Suprapubic skin (tissue), 4 donors: Measurements from ENCODE around the gene RAD23B. TPM values are rescaled to one million over a fixed set of nuclear protein-coding genes. Genes with fewer than 3 reads are reported as not detected.

Experiments used
- DNase-seq, 2 donors: peaks; one replicate each; pipeline ENCODE4 v3.0.0-alpha.2; 2019; ENCODE audit warnings: low spot score in 2 of 2
- H3K27ac ChIP-seq: fragments of 200-600 bp; sonication (generic); one replicate; pipeline ENCODE4 v1.5.1; 2019
- H3K27me3 ChIP-seq: fragments of 200-600 bp; sonication (generic); one replicate; pipeline ENCODE4 v1.5.1; 2019
- H3K36me3 ChIP-seq: fragments of 200-600 bp; sonication (generic); one replicate; pipeline ENCODE4 v1.5.1; 2019
- H3K4me1 ChIP-seq: fragments of 200-600 bp; sonication (generic); one replicate; pipeline ENCODE4 v1.5.1; 2019
- H3K4me3 ChIP-seq: fragments of 200-600 bp; sonication (generic); one replicate; pipeline ENCODE4 v1.5.1; 2019; ENCODE audit warnings: mild to moderate bottlenecking
- H3K9me3 ChIP-seq: fragments of 200-600 bp; sonication (generic); one replicate; pipeline ENCODE4 v1.5.1; 2019
- EP300 ChIP-seq: sonication (generic); formaldehyde crosslinking; IDR thresholded peaks from one replicate; pipeline ENCODE4 v1.6.1; 2017; ENCODE audit warnings: antibody characterized with exemption
- POLR2A ChIP-seq, 2 donors: fragments of 450-650 bp; IDR thresholded peaks; one replicate each; pipeline ENCODE4 v1.6.1; 2017; ENCODE audit warnings: antibody characterized with exemption in 2 of 2, mild to moderate bottlenecking in 2 of 2, moderate library complexity in 2 of 2
- POLR2AphosphoS5 ChIP-seq, 3 donors: sonication (generic); formaldehyde crosslinking; IDR thresholded peaks; one replicate each; pipeline ENCODE4 v1.6.1; 2017; ENCODE audit warnings: antibody characterized with exemption in 3 of 3
- WGBS: methylation state at CpG from one replicate; pipeline ENCODE4 v1.1.5; 2018; 5-methylcytosine and 5-hydroxymethylcytosine counted together
- total RNA-seq, 4 donors: library from RNA; depleted of rRNA; stranded (reverse); fragments of >200 nt; gene quantifications; one replicate each; pipeline ENCODE4 v1.1.0, GENCODE V29; 2016
- TF ChIP-seq, protein P1 (sequence below), 2 donors: fragments of 200-600 bp in 1 of 2; fragments of 450-650 bp in 1 of 2; sonication (generic) in 1 of 2; IDR thresholded peaks; one replicate each; pipeline ENCODE4 v1.5.1; 2016 to 2019; ENCODE audit warnings: antibody characterized with exemption in 2 of 2, mild to moderate bottlenecking in 1 of 2, moderate library complexity in 1 of 2

Gene RAD23B
- total RNA-seq, 4 donors from 2014 or later: 62.5 to 103 (median 77.1) TPM

DNA sequence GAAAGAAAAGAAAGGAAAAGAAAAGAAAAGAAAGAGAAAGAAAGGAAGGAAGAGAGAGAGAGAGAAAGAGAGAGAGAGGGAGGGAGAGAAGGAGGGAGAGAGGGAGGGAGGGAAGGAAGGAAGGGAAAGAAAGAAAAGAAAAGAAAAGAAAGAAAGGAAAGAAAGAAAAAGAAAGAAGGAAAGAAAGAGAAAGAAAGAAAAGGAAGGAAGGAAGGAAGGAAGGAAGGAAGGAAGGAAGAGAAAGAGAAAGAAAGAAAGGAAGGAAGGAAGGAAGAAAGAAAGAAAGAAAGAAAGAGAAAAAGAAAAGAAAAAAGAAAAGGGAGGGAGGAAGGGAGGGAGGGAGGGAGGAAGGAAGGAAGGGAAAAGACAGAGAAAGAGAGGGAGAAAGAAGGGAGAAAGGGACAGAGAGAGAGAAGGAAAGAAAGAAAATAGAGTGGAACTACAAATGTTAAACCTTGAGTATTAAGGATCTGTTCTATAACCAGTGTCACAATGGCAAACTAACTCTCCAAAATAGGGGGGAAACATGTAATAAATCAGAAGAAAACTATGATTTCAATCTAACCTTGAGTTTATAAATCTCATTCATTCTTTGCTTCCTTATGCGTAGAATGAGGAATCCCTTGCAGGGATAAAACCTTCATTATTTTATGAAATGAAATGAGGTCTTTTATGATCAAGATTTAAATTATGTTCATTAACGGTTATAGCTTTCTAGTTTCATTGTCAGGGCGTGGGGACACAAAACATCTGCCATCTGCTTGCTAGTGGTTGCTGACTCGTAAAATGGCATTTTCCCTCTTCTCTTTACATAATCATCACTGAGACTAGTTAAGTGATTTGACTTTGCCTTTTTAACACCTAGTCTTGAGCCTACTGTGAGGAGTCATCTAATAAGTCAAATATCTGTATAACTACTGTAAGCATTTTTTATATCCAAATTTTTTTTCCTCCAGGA, 40.7 kb upstream of the RAD23B start:
- no peaks in the 10 kb centered on the region for H3K27me3 ChIP-seq
- H3K36me3 ChIP-seq: no peaks in the 10 kb centered on the region
- 64% methylated on average over 4 of the region's 4 CpGs for WGBS
- peaks cover 8% of the 10 kb centered on the region for H3K4me1 ChIP-seq
- H3K9me3 ChIP-seq: no peaks in the 10 kb centered on the region
- TF ChIP-seq POLR2AphosphoS5 (IDR thresholded peaks at IDR 0.05) (no peak), POLR2A (IDR thresholded peaks at IDR 0.05) (no peak), EP300 (no peak)
- TF ChIP-seq, protein P1, sequence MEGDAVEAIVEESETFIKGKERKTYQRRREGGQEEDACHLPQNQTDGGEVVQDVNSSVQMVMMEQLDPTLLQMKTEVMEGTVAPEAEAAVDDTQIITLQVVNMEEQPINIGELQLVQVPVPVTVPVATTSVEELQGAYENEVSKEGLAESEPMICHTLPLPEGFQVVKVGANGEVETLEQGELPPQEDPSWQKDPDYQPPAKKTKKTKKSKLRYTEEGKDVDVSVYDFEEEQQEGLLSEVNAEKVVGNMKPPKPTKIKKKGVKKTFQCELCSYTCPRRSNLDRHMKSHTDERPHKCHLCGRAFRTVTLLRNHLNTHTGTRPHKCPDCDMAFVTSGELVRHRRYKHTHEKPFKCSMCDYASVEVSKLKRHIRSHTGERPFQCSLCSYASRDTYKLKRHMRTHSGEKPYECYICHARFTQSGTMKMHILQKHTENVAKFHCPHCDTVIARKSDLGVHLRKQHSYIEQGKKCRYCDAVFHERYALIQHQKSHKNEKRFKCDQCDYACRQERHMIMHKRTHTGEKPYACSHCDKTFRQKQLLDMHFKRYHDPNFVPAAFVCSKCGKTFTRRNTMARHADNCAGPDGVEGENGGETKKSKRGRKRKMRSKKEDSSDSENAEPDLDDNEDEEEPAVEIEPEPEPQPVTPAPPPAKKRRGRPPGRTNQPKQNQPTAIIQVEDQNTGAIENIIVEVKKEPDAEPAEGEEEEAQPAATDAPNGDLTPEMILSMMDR (IDR thresholded peaks at IDR 0.05): no peak
- no peak overlapping the region for H3K27ac ChIP-seq
- H3K4me3 ChIP-seq: no peak overlapping the region
- no peak for DNase-seq

GRCh38 chr9:107243742-107244141, 39.3 kb upstream of the RAD23B start:
- peaks cover 8% of the 10 kb centered on the region for H3K4me1 ChIP-seq
- no peaks in the 10 kb centered on the region for H3K27me3 ChIP-seq
- H3K27ac ChIP-seq: peak overlapping the region; percentile 46
- no peak for TF ChIP-seq EP300
- peak in 2 of 3 donors; percentile 33 to 88 for TF ChIP-seq POLR2AphosphoS5 (IDR thresholded peaks at IDR 0.05)
- no peaks in the 10 kb centered on the region for H3K36me3 ChIP-seq
- no peak overlapping the region for H3K4me3 ChIP-seq
- 41% methylated on average over 5 of the region's 5 CpGs for WGBS
- no peak for DNase-seq
- H3K9me3 ChIP-seq: no peaks in the 10 kb centered on the region

DNA sequence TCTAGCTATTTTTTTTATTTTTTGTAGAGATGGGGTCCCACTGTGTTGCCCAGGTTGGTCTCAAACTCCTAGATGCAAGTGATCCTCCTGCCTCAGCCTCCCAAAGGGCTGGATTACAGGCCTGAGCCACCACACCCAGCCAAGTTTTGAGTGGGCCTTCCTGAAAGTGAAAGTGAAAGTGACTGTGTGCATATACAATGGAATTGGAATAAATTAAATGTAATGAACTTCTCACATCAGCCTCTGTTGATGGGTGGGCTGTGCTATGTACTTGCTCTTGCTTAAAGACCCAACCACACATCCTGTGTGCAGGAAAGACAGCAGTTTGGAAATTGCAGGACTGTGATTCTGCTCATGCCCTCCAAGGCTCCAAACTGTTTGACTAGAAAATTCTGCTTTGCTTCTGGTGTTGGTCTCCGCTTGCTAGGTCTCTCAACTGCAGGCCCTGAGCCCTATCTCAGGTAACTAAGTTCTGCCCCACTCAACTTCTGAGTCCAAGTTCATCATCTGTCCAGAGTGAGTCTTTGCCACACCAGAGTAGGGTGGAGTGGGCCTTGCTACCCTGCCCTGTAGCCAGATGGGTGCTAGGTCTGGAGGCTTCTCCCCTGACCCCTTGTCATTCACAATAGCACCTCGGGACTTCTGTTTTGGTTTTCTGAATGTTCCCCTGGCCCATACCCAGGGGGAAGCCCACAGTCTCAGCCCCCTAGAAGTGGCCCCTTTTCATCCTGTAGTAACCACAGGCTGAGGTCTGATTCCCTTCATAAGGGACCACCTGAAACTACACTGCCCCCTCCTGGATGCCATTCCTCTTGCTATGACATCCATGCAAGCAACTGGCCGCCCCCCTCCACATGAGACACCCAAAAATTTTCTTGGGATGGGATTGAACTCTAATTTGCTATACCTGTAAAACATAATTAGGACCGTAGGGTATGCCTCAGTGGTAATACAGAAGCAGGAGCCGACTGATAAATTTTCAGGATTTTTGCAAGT, 36.5 kb upstream of the RAD23B start:
- DNase-seq: no peak
- Histone ChIP-seq H3K27me3 (no peaks in the 10 kb centered on the region), H3K4me1 (peaks cover 8% of the 10 kb centered on the region), H3K36me3 (no peaks in the 10 kb centered on the region), H3K9me3 (no peaks in the 10 kb centered on the region), H3K27ac (no peak overlapping the region), H3K4me3 (no peak overlapping the region)
- WGBS: 97% methylated on average over 5 of the region's 5 CpGs
- TF ChIP-seq POLR2AphosphoS5 (IDR thresholded peaks at IDR 0.05) (no peak), EP300 (no peak), POLR2A (IDR thresholded peaks at IDR 0.05) (no peak)
- TF ChIP-seq, protein P1 (IDR thresholded peaks at IDR 0.05): no peak

GRCh38 chr9:107248714-107249113, 34.4 kb upstream of the RAD23B start:
- Histone ChIP-seq H3K27ac (no peak overlapping the region), H3K4me1 (peaks cover 4% of the 10 kb centered on the region), H3K36me3 (no peaks in the 10 kb centered on the region), H3K4me3 (no peak overlapping the region), H3K27me3 (no peaks in the 10 kb centered on the region), H3K9me3 (no peaks in the 10 kb centered on the region)
- no peak for TF ChIP-seq POLR2A (IDR thresholded peaks at IDR 0.05)
- no peak for TF ChIP-seq POLR2AphosphoS5 (IDR thresholded peaks at IDR 0.05)
- TF ChIP-seq, protein P1 (IDR thresholded peaks at IDR 0.05): no peak
- TF ChIP-seq EP300: no peak
- no peak for DNase-seq
- WGBS: 65% methylated on average over 5 of the region's 5 CpGs

DNA sequence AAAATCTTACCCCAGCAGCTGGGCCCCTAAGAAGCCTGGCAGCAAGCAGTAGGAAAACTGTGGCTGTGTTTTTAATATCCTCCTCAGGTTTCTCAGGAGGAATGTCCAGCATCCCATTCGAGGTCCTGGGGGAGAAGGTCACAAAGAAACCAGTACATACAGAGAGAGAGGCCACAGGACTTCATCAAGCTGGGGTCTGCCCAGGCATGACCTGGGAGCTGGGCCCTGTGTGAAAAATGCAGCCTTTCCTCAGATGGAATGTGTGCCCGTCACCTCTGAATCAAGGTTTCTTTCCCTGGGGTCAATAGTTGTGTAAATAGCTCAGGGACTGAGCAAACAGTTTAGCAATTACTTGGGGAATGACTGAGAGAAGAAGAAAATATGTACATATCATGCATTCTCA, 33.9 kb upstream of the RAD23B start:
- TF ChIP-seq POLR2AphosphoS5 (IDR thresholded peaks at IDR 0.05) (no peak), EP300 (no peak), POLR2A (IDR thresholded peaks at IDR 0.05) (no peak)
- TF ChIP-seq, protein P1 (IDR thresholded peaks at IDR 0.05): no peak
- H3K4me3 ChIP-seq: no peak overlapping the region
- no peaks in the 10 kb centered on the region for H3K4me1 ChIP-seq
- no peak for DNase-seq
- no peaks in the 10 kb centered on the region for H3K36me3 ChIP-seq
- H3K9me3 ChIP-seq: no peaks in the 10 kb centered on the region
- no peaks in the 10 kb centered on the region for H3K27me3 ChIP-seq
- WGBS: 54% methylated on average over 2 of the region's 2 CpGs
- H3K27ac ChIP-seq: no peak overlapping the region
